Loucy (cell line): ENCODE data around the gene RAD21L1.

Experiments
- EZH2phosphoT487 ChIP-seq: fragments of 200-600 bp; IDR thresholded peaks from 2 replicates; pipeline ENCODE4 v1.6.1; 2018; ENCODE audit warnings: antibody characterized with exemption, mild to moderate bottlenecking, moderate library complexity, borderline replicate concordance
- TF ChIP-seq, protein P1 (sequence below): fragments of 200-600 bp; sonication (generic); conservative IDR thresholded peaks from 2 replicates; pipeline ENCODE4 v1.5.1; 2014; ENCODE audit warnings: mild to moderate bottlenecking, antibody characterized with exemption, low read length

DNA sequence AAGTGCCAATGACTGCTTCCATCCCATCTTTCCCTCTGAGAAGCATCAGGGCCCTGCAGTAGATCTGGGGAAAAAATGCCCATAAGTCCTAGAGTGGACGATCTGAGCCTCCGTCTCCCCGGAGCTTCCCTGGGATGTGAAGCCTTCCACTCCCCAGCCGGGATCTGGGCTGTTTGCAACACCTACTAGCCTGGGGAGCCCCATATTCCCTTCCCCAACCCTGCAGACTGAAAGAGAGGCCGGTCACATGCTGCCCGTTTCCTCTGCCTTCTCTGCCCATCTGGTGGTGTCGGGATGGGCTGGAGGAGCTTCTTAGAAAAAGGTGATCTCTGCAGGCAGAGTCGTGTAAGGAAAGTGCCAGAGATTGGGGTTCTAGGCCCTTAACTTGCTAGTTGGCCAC is 41.3 kb downstream of the RAD21L1 start:
- TF ChIP-seq, protein P1, sequence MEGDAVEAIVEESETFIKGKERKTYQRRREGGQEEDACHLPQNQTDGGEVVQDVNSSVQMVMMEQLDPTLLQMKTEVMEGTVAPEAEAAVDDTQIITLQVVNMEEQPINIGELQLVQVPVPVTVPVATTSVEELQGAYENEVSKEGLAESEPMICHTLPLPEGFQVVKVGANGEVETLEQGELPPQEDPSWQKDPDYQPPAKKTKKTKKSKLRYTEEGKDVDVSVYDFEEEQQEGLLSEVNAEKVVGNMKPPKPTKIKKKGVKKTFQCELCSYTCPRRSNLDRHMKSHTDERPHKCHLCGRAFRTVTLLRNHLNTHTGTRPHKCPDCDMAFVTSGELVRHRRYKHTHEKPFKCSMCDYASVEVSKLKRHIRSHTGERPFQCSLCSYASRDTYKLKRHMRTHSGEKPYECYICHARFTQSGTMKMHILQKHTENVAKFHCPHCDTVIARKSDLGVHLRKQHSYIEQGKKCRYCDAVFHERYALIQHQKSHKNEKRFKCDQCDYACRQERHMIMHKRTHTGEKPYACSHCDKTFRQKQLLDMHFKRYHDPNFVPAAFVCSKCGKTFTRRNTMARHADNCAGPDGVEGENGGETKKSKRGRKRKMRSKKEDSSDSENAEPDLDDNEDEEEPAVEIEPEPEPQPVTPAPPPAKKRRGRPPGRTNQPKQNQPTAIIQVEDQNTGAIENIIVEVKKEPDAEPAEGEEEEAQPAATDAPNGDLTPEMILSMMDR: no peak
- no peak for TF ChIP-seq EZH2phosphoT487
